Esophagus muscularis mucosa (tissue), 4 donors: ENCODE data around the gene OPN4. TPM values are rescaled to one million over a fixed set of nuclear protein-coding genes. Genes with fewer than 3 reads are reported as not detected.

Experiments
- DNase-seq: peaks from one replicate; pipeline ENCODE4 v3.0.0-alpha.2; 2017; ENCODE audit errors: extremely low spot score
- H3K27ac ChIP-seq, 4 donors: fragments of 200-600 bp; sonication (generic); replicated peaks in 1 of 4; 1 replicate in 3 of 4; 2 replicates in 1 of 4; pipeline ENCODE4 v1.5.1; 2016 to 2019; ENCODE audit warnings: mild to moderate bottlenecking in 1 of 4
- H3K27me3 ChIP-seq, 4 donors: fragments of 200-600 bp; sonication (generic); one replicate each; pipeline versions ENCODE4 v1.5.1 to v1.6.0; 2016 to 2019
- H3K36me3 ChIP-seq, 4 donors: fragments of 200-600 bp; sonication (generic); one replicate each; pipeline ENCODE4 v1.5.1; 2016 to 2019
- H3K4me1 ChIP-seq, 4 donors: fragments of 200-600 bp; sonication (generic); one replicate each; pipeline ENCODE4 v1.5.1; 2016 to 2019
- H3K4me3 ChIP-seq, 4 donors: fragments of 200-600 bp; sonication (generic); 1 replicate in 2 of 4; 2 replicates in 2 of 4; pipeline ENCODE4 v1.5.1; 2016 to 2019; ENCODE audit warnings: mild to moderate bottlenecking in 4 of 4, moderate library complexity in 1 of 4
- H3K9me3 ChIP-seq, 4 donors: fragments of 200-600 bp; sonication (generic); 1 replicate in 3 of 4; 2 replicates in 1 of 4; pipeline ENCODE4 v1.5.1; 2016 to 2019
- CTCF ChIP-seq, 3 experiments: fragments of 200-600 bp in 2 of 3; fragments of 450-650 bp in 1 of 3; sonication (generic) in 2 of 3; IDR thresholded peaks; one replicate each; pipeline ENCODE4 v1.5.1; 2017 to 2019; ENCODE audit warnings: antibody characterized with exemption in 3 of 3, mild to moderate bottlenecking in 2 of 3, moderate library complexity in 1 of 3
- EP300 ChIP-seq: sonication (generic); formaldehyde crosslinking; IDR thresholded peaks from one replicate; pipeline ENCODE4 v1.6.1; 2017; ENCODE audit warnings: antibody characterized with exemption
- POLR2A ChIP-seq: fragments of 450-650 bp; IDR thresholded peaks from one replicate; pipeline ENCODE4 v1.6.1; 2017; ENCODE audit warnings: antibody characterized with exemption, moderate library complexity, mild to moderate bottlenecking, low read depth
- POLR2AphosphoS5 ChIP-seq, 2 donors: sonication (generic); formaldehyde crosslinking; IDR thresholded peaks; one replicate each; pipeline ENCODE4 v1.6.1; 2017; ENCODE audit warnings: antibody characterized with exemption in 2 of 2
- WGBS: methylation state at CpG from one replicate; pipeline ENCODE4 v1.1.5; 2018; 5-methylcytosine and 5-hydroxymethylcytosine counted together
- intact Hi-C: fragments of 100-400 bp; cut with DNase I; formaldehyde crosslinking; loops from one replicate; pipeline ENCODE4 v1.15.1; 2023
- total RNA-seq, 4 donors: library from RNA; depleted of rRNA; stranded (reverse); fragments of >200 nt; gene quantifications; one replicate each; pipeline versions ENCODE4 v1.1.0 to v1.2.1, GENCODE V29; 2016

OPN4 gene
- total RNA-seq, 4 donors from 2014 or later = 0.32 TPM; not detected in 3

- H3K27ac ChIP-seq = peak overlapping the region; percentile 60 to 99 (median 98)
- no peak overlapping the region for H3K4me3 ChIP-seq
- no peak for TF ChIP-seq POLR2AphosphoS5 (IDR thresholded peaks at IDR 0.05)
- intact Hi-C loops = no loop called here
- 100% methylated on average over 7 of the region's 12 CpGs for WGBS
- H3K27me3 ChIP-seq = no peaks in the 10 kb centered on the region
- DNase-seq = no peak
- peaks cover 0 to 62% (median 54%) of the 10 kb centered on the region in 4 donors for H3K36me3 ChIP-seq
- H3K4me1 ChIP-seq = peaks cover 16 to 21% (median 18%) of the 10 kb centered on the region in 4 donors
- H3K9me3 ChIP-seq = no peaks in the 10 kb centered on the region
These were observed 52.1 kb downstream of the OPN4 start for GRCh38 chr10:86706401-86706841.

GRCh38 chr10:86706977-86707376, 52.6 kb downstream of the OPN4 start:
- peaks cover 0 to 56% (median 49%) of the 10 kb centered on the region in 4 donors for H3K36me3 ChIP-seq
- intact Hi-C loops = no loop called here
- H3K4me1 ChIP-seq = peaks cover 17 to 23% (median 19%) of the 10 kb centered on the region in 4 donors
- TF ChIP-seq POLR2AphosphoS5 (IDR thresholded peaks at IDR 0.05) = no peak
- TF ChIP-seq POLR2A = no peak
- no peak for TF ChIP-seq EP300
- TF ChIP-seq CTCF (IDR thresholded peaks at IDR 0.05) = no peak
- no peaks in the 10 kb centered on the region for H3K9me3 ChIP-seq
- 80% methylated on average over 1 of the region's 1 CpG for WGBS
- H3K4me3 ChIP-seq = no peak overlapping the region
- H3K27ac ChIP-seq = peak overlapping the region; percentile 94 to 99 (median 98)
- no peaks in the 10 kb centered on the region for H3K27me3 ChIP-seq
- DNase-seq = no peak

GRCh38 chr10:86707505-86707904, 53.2 kb downstream of the OPN4 start:
- Histone ChIP-seq H3K9me3 (no peaks in the 10 kb centered on the region), H3K36me3 (peaks cover 0 to 51% (median 46%) of the 10 kb centered on the region in 4 donors), H3K27me3 (no peaks in the 10 kb centered on the region), H3K27ac (peak overlapping the region; percentile 94 to 99 (median 98)), H3K4me3 (no peak overlapping the region), H3K4me1 (peaks cover 22 to 28% (median 24%) of the 10 kb centered on the region in 4 donors)
- intact Hi-C loops = no loop called here
- DNase-seq = no peak
- TF ChIP-seq EP300 (no peak), POLR2A (no peak), POLR2AphosphoS5 (IDR thresholded peaks at IDR 0.05) (no peak), CTCF (IDR thresholded peaks at IDR 0.05) (no peak)
- WGBS = no CpG with 5 or more reads among the region's 4 CpGs

- no peak for DNase-seq
- intact Hi-C loops = no loop called here
- H3K27ac ChIP-seq = peak overlapping the region; percentile 94 to 99 (median 98)
- H3K4me3 ChIP-seq = no peak overlapping the region
- TF ChIP-seq EP300 (no peak), POLR2A (no peak), CTCF (IDR thresholded peaks at IDR 0.05) (no peak), POLR2AphosphoS5 (IDR thresholded peaks at IDR 0.05) (no peak)
- H3K27me3 ChIP-seq = no peaks in the 10 kb centered on the region
- H3K36me3 ChIP-seq = peaks cover 0 to 52% (median 39%) of the 10 kb centered on the region in 4 donors
- H3K9me3 ChIP-seq = no peaks in the 10 kb centered on the region
- WGBS = 86% methylated on average over 6 of the region's 8 CpGs
- peaks cover 26 to 33% (median 29%) of the 10 kb centered on the region in 4 donors for H3K4me1 ChIP-seq
These were observed 53.9 kb downstream of the OPN4 start for GRCh38 chr10:86708068-86708782.

GRCh38 chr10:86708783-86709380, 54.5 kb downstream of the OPN4 start:
- Histone ChIP-seq H3K36me3 (peaks cover 0 to 56% (median 37%) of the 10 kb centered on the region in 4 donors), H3K9me3 (no peaks in the 10 kb centered on the region), H3K4me3 (no peak overlapping the region), H3K4me1 (peaks cover 26 to 33% (median 29%) of the 10 kb centered on the region in 4 donors), H3K27me3 (no peaks in the 10 kb centered on the region), H3K27ac (peak overlapping the region; percentile 94 to 99 (median 98))
- intact Hi-C loops = loop anchor here (1.0 kb wide), 1 partner anchor 190 kb away; no protein-coding TSS in a partner anchor
- TF ChIP-seq POLR2A = no peak
- no peak for TF ChIP-seq CTCF (IDR thresholded peaks at IDR 0.05)
- TF ChIP-seq EP300 = no peak
- no peak for TF ChIP-seq POLR2AphosphoS5 (IDR thresholded peaks at IDR 0.05)
- whole genome bisulfite sequencing = 64% methylated on average over 5 of the region's 5 CpGs
- no peak for DNase-seq
